Stimulated activated CD8-positive, alpha-beta memory T cell treated with anti-CD3 and anti-CD28 coated beads, Interleukin-7, amount 100 ng/mL, for 1 hour (primary cell): Measurements from ENCODE around the gene HVCN1.
"Not testable (repeated sequence)": the region's sequence is repeated elsewhere in the genome, so short reads cannot be mapped to it uniquely, and the experiment has no call there.

ENCODE experiments used
- DNase-seq, 2 donors: peaks; one replicate each; pipeline ENCODE4 v3.0.0-alpha.2; 2020; ENCODE audit warnings: low read depth in 2 of 2

The HVCN1 gene, protein sequence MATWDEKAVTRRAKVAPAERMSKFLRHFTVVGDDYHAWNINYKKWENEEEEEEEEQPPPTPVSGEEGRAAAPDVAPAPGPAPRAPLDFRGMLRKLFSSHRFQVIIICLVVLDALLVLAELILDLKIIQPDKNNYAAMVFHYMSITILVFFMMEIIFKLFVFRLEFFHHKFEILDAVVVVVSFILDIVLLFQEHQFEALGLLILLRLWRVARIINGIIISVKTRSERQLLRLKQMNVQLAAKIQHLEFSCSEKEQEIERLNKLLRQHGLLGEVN

DNA sequence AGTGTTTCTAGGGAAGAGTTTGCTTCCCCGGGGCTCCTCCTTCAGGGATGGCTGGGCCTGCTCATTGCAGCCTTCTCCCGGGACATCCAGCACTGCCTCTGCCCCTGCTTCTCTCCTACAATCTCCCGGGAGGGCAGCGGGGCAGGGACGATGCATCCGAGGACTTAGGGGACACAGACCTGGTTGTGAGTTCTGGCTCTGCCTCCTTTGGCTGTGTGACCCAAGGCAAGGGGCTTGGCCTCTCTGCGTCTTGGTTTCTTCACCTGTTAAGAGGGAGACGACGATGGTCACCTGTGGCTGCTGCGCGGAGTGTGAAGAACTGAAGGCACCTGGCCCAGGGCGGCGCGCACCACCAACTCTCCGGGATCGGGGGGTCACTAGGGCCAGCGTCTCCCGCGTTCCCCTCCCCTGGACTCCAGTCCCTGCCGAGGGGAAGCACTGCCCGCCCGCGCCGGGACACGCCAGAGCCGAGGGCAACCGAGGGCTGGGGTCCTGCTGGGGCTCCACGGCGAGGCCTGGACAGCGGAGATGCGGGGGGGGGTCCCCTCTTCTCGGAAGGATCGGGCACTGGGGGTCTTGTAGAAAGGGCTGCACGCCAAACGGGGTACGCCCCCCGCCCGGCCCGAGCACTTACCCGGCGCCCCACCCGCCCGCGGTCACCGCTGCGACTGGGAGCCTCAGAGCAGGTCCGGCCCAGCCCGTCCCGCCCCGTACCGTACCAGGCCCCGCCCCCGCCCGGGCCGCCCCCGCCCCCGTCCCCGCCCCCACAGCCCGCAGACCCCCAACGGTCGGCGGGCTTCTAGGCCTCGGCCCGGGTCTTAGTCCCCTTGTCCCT lies at the start of gene HVCN1:
Gene HVCN1, minus strand, starts transcription at position 670 of the 835 bp plus-strand sequence. CDS start 5,870 bp downstream, outside the sequence.
- no peak for DNase-seq

DNA sequence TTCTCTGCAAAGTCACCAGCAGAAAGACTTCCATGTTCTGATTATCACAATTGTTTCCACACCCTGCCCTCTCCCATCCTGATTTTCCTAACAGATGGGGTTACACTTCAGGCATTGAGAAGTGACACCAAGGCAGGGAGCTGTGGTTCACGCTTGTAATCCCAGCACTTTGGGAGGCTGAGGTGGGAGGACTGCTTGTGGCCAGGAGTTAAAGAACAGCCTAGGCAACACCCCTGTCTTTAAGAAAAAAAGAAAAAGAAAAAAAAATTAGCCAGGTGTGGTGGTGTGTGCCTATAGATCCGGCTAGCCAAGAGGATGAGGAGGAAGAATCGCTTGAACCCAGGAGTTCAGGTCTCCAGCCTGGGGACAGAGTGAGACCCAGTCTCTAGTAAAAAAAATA lies 48.6 kb upstream of the HVCN1 start:
- no peak for DNase-seq

DNA sequence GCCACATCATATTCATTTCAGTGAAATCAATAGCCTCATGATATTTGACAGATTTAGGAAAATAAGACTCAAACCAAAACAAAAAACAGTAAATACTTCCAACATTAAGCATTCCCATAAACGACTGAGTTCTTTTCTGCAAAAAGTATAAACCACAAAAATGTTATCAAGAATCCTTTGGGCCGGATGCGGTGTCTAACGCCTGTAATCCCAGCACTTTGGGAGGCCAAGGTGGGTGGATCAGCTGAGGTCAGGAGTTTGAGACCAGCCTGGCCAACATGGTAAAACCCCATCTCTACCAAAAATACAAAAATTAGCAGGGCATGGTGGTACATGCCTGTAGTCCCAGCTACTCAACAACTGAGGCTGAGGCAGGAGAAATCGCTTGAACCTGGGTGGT lies 48.1 kb upstream of the HVCN1 start:
- not testable (repeated sequence) for DNase-seq

DNA sequence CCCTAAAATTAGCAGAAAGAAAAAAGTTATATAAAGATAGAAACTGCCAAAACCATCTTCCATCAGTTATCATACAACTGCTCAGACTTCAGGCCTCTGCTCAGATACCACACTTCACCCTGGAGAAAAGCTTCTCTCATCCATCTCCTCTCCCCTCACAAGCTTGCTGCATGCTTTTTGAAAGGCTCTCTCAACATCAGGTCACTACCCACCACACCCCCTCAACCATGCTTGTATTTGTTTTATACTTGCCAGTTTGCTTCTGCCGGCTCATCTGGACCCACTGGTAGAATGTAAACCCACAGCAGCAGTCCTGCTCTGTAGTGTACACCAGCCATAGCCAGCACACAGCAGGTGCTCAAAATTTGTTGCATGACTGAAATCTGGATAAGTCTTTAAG lies 45.0 kb upstream of the HVCN1 start:
- no peak for DNase-seq

DNA sequence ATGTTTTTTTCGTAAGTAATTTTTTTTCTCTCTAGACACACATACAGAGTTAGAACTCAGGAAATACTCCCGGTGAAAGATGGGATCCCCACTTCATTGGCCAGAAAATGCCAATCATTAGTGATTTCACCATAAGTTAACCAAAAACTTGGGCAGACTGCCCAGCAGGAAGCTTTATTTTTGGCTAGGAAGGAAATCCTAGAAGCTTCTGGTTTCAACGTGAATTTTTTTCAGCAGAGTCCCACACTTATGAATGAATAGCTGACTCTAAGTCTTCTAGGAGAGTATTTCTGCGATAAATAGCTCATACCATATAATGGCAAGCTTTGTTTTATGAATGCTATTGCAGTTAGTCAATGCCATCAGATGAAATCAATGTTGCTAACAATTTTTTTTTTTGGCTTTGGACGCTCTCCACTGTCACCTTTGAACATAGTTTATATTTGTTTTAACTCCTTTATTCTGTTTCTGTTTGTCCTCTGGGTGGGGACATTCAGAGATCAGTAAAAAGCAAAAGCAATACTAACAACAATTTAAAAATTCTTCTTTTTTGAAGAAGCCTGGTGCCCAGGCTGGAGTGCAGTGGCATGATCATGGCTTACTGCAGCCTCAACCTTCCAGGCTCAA lies 44.3 kb upstream of the HVCN1 start:
- no peak for DNase-seq

DNA sequence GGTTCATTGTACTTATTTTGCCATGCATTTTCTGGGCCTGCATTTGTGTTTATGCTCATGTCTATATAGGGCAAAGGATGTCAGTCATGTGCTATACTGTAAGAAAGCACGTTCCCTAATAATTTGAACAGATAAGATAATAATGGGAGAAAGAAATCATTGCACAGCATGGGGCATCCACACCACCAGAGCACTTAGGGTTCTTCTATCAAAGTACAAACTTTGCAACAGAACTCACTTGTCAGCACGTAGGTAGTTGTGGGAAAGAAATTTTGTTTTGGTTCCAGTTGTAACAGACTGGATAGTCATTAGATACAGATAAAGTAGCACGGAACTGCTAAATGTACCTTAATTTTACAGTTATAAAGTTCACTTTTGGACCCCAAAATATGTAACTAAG lies 43.7 kb upstream of the HVCN1 start:
- no peak for DNase-seq

DNA sequence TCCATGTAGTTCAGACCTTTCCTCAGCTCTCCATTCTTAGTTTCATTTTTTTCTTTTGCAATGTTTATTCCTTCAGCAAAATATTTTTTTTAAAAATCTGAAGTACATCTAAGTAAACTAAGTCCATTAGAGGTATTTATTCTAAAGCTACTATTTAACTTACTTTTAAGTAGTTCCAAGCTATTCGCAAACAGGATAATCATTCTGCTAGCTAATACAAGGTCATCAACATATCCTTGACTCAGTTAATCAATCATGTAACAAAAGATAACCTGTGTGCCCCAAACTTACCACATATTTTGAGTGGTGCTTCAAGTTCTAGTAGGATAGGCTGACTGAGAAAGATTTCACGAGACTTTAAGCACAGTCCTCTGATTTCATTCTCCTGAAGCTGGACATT lies 42.6 kb upstream of the HVCN1 start:
- no peak for DNase-seq

DNA sequence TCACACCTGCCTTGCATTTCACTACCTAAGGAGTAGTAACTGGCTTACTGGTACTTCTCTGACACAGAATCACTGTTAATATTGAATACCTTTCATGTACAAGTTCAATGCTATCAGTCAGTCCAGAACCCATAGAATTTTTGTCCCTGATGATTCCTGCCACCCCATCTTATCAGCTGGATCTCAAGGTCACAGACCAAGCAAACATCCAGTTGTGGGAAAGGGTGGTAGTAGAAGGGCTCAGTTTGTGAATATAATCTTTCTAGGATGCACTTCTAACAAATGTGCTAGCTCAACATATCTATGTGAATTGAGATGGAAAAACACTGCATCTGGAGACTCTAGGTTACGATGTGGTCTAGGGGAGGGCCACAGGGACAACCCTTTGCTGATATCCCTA lies 39.7 kb upstream of the HVCN1 start:
- DNase-seq = no peak

DNA sequence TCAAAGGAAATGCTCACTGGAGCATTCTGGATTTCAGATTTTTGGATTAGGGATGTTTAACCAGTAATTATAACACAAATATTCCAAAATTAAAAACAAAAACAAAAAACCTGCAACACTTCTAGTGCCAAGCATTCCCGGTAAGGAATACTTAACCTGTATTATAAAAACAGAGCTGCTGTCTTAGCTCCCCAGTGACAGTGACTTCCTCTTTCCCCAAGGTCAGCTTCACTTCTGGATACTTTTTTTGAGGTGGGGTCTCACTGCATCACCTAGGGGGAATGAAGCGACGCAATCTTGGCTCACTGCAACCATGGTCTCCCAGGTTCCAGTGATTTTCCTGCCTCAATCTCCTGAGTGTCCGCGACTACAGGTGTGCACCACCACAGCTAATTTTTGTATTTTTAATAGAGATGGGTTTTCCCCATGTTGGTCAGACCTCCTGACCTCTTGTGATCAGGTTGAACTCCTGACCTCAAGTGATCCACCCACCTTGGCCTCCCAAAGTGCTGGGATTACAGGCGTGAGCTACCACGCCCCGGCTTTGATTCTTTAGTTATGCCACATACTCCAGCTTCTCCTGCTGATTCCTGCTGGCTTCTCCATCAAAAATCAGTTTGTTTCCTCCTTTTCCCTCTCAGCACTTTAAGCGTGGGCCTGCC lies 37.9 kb upstream of the HVCN1 start:
- DNase-seq = no peak

DNA sequence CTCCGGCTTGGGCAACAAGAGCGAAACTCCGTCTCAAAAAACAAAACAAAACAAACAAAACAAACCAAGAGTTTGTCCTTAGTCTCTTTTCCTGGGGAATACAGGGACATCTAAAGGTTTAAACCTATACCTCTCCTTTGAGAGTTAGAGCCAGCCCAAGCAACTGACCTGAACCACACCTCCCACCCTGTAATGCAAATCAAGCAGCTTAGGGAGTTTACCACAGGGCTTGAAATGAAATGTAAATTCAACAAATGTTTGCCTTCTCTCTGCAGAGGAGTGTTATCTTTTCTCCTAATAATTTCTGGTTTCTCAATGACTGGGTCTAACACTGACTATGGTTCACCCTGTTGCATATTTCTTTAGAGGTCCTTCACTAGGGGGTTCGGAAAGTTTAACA lies 37.1 kb upstream of the HVCN1 start:
- DNase-seq = no peak

DNA sequence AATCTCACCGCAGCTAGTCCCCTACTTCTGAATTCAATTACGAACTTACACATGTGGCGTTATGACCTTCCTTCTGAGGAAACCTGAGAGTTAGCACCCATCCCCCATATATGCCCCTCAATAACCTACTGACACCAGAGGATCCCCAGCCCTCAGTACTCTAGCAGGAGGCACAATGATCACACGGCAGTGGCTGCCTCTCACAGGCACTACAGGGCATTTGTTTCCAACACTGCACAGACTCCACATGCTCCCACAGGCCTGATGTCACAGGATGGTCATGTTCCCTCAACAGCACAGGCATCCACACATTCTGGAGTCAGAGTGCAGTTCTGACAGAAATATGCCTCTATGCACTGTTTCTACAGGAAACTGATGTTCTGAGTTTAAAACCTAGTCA lies 36.4 kb upstream of the HVCN1 start:
- DNase-seq = no peak

DNA sequence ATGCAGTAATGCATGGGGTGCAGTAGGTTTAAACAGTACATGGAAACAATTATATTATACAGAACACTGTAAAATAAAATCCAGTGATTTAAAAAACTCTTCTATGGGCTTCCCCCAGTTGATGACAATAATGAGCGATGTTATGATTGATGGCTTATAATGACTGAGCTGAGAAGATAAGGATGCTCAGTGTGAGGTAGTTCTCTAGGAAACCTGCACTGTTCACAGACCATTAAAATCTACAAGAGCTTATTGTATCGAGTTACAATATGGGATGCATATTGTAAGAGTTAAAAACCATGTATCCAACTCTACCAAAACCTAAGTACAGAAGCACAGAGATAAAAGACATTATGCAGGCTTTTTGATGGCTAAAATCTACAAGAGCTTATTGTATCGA lies 34.0 kb upstream of the HVCN1 start:
- not testable (repeated sequence) for DNase-seq

DNA sequence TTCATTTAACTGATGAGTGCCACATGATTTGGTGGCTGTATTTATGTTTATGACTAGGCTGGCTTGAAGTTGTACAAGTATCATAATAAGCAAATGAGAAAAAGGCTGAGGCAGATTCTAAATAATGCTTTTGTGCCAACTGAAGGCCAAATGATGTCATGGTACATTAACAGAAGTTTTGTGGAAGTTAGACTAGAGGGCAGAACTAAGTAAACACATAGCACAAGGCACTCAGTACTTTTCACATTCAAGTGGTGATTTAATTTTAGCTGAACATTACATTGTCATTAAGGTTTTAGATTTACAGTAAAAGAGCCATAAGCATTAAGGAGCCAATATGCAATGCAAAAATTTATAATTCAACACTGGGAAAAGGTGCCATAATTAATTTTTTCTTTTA lies 32.7 kb upstream of the HVCN1 start:
- no peak for DNase-seq

DNA sequence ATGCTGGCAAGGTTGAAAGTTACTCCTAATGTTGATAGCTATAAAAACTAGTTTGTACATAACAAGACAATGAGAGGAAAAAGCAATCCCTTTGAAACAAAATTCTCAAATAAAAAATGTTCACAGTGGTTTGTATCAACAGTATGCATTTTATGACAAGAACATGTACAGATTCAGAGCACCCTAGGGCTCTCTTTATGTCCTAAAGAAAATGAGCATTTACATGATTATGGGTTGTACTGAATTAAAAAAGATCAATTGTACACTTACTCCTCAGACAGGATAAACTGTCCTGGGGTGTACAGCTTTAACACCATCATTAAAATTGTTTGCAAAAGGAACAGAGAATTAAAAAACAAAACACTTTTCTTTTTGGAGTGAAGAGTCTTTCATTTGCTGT lies 31.6 kb upstream of the HVCN1 start:
- no peak for DNase-seq

DNA sequence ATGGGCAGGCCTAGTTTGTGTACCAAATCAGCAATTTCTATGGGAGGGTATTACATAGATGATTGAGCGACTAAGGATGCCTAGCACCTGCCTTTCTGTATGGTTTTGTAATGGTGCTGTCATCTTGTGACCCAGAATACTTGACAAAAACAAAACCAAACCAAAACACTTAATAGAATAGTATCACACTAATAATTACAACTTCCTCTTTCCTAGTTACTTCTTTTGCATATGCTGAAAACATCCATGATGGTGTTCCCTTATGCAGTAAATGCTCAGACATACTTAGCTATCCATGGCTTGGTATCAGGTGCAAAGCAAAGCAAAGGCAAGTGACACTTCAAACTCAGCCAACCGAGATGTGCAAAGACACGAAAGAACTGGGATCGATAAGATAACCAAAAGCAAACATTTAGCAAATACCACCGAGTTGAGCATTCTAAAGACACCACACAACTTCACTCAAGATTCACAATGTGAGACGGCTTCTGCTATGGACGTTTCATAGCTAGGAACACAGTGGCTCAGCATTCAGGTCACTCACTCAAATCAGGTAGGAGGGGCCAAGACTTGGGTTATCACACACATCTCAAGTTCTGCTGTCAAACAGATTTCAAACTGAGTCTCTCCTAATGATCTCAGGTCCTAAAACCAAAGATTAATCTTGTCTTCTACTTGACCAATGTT lies 29.4 kb upstream of the HVCN1 start:
- DNase-seq = no peak

DNA sequence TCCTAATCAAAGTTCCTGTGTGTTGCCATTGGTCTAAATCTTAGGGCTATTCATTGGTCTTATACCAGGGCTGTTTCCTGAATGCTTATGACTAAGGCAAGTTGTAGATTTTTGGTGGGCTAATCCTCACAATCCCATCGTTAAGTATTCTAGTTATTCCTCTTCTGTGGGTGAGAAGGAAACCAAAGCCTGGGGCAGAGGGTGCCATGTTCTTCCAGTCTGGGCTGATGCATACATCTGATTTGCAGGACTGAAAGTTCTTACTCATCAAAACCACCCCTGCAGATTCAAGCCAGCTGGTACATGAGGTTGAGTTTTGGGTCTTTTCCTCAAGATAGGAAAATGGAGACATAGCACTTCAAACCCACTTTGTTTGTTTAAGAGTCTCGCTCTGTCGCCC lies 28.1 kb upstream of the HVCN1 start:
- no peak for DNase-seq

DNA sequence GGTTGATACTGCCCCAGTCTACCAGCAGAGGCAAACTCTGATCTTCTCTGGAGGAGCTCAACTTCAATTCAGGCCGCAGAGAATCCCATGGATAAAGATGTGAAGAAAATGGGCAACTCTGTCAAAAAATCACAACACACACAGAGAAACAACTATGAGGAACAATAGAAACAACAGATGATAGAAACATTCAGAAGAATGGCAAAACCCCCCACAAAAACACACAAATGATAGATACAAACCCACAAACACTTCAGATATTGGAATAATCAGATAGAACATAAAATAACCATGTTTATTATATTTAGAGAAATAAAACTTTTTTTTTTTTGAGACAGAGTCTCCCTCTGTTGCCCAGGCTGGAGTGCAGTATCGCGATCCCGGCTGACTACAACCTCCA lies 20.0 kb upstream of the HVCN1 start:
- DNase-seq = no peak

DNA sequence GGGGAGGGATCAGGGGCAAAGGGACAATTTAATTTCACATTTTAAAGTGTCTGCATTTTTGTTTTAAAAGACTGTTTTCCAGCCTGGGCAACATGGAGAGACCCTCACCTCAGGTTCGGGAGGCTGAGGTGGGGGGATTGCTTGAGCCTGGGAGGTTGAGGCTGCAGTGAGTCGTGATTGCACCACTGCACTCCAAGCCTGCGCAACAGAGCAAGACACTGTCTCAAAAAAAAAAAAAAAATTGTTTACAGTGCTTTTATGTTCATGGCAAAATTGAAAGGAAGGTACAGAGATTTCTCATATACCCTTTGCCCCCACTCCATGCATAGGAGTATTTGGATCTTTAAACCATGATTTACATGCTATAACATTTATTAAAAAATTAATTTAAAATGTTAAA lies 16.4 kb upstream of the HVCN1 start:
- no peak for DNase-seq

DNA sequence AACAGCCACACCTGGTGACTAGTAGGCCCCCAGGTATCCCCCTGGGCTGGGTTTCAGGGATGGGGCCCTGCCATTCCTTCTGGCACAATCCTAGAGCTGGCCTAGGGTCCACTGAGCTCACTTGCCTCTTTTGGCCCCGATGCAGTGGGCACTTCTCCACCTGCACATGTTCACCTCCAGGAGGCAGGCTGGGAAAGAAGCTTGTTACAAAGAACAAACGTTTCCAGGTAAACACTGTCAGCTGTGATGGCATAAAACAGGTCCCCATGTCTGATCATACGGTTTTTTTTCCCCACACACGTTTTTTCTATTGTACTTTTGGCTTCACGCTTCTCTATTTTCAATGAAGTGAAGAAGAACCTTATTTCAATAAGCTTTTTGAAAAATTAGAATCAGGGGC lies 15.8 kb upstream of the HVCN1 start:
- no peak for DNase-seq

DNA sequence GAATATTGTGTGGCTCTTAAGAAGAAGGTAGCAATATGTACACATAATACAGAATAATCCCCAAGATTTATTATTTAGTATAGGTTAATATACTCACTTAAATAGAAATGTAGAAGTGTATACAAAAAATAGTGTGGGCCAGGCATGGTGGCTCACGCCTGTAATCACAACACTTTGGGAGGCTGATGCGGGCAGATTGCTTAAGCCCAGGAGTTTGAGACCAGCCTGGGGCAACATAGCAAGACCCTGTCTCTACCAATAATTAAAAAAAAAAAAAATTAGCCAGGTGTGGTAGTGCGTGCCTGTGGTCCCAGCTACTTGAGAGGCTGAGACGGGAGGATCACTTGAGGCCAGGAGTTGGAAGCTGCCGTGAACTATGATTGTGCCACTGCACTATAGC lies 15.3 kb upstream of the HVCN1 start:
- DNase-seq = no peak

DNA sequence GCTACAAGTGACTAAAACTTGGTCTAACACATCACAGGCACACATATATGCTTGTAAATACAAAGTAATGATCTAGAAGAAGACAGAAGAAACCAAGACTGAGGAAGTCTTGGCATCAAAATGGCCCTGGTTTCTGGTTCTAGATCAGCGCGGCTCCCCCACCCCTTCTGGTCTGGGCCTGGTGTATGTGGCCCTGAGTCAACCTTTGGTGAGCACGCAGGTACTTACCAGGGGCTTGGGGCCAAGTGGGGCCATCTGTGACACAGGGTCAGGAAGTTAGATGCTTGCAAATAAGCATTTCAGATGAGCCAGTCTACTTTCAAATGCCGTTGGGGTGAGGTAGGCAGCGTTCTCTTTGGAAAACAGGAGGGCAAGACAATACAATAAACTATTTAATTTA lies 13.2 kb upstream of the HVCN1 start:
- DNase-seq = no peak
